MCF 10A (cell line): ENCODE measurements around the gene MTCH2. TPM values are rescaled to one million over a fixed set of nuclear protein-coding genes. Genes with fewer than 3 reads are reported as not detected.

Experiments used
- BruUV-seq: library from RNA; stranded (reverse); fragments of 400-500 nt; replicated peaks from 2 replicates; lab custom pipeline; 2021; lab: Mats Ljungman, UMichigan
- CTCF ChIA-PET: fragments of 300-600 bp; sonication (Branson Sonifier 250); formaldehyde crosslinking; extraction: SDS; loops from one replicate; lab custom pipeline; 2021; ENCODE audit warnings: antibody characterized with exemption, inconsistent platforms; lab: Yijun Ruan, JAX
- POLR2A ChIA-PET: fragments of 300-600, 350-650 bp; sonication (Branson Sonifier 250); formaldehyde crosslinking; extraction: SDS; loops from one replicate; lab custom pipeline; 2020; ENCODE audit warnings: antibody characterized with exemption, inconsistent platforms; lab: Yijun Ruan, JAX
- DNase-seq: peaks from one replicate; pipeline ENCODE4 v3.0.0-alpha.2; 2018; ENCODE audit not compliant: unreplicated experiment
- H3K27ac Mint-ChIP-seq: one replicate; pipeline ENCODE4 v1.8.0; 2022; ENCODE audit warnings: mild to moderate bottlenecking, low read depth, mixed read lengths; ENCODE audit not compliant: unreplicated experiment
- H3K27me3 Mint-ChIP-seq: one replicate; pipeline ENCODE4 v1.8.0; 2022; ENCODE audit warnings: mixed read lengths; ENCODE audit not compliant: insufficient read depth, unreplicated experiment
- H3K36me3 Mint-ChIP-seq: one replicate; pipeline ENCODE4 v1.8.0; 2022; ENCODE audit warnings: mild to moderate bottlenecking, moderate library complexity, mixed read lengths; ENCODE audit not compliant: insufficient read depth, unreplicated experiment
- H3K4me1 Mint-ChIP-seq: one replicate; pipeline ENCODE4 v1.8.0; 2022; ENCODE audit warnings: mixed read lengths; ENCODE audit not compliant: insufficient read depth, unreplicated experiment
- H3K4me3 Mint-ChIP-seq: one replicate; pipeline ENCODE4 v1.8.0; 2022; ENCODE audit warnings: mild to moderate bottlenecking, moderate library complexity, mixed read lengths; ENCODE audit not compliant: unreplicated experiment
- H3K9me3 Mint-ChIP-seq: one replicate; pipeline ENCODE4 v1.8.0; 2022; ENCODE audit warnings: mixed read lengths; ENCODE audit not compliant: unreplicated experiment
- intact Hi-C: fragments of 100-400 bp; cut with micrococcal nuclease; formaldehyde crosslinking; loops from 2 replicates; pipeline ENCODE4 v1.14.1; 2022
- total RNA-seq: library from RNA; stranded (reverse); gene quantifications from 2 replicates; pipeline ENCODE4 v1.2.3, GENCODE V29; 2022
- TF ChIP-seq, protein P1 (sequence below): fragments of 200-600 bp; IDR thresholded peaks from one replicate; pipeline ENCODE4 v1.8.0; 2022; ENCODE audit warnings: antibody characterized with exemption, mild to moderate bottlenecking; ENCODE audit not compliant: unreplicated experiment

The MTCH2 gene
- total RNA-seq, 1 experiment from 2014 or later: 133 TPM

- intact Hi-C loops: no loop called here
- CTCF ChIA-PET: no interaction called here
- POLR2A ChIA-PET: no interaction called here
Observed at GRCh38 chr11:47631473-47631872, 10.9 kb downstream of the MTCH2 start.

GRCh38 chr11:47628026-47628425, 14.3 kb downstream of the MTCH2 start:
- Mint-ChIP-seq H3K36me3 (peaks cover 93% of the 10 kb centered on the region), H3K27ac (no peak overlapping the region), H3K4me3 (no peak overlapping the region), H3K9me3 (no peaks in the 10 kb centered on the region), H3K4me1 (no peaks in the 10 kb centered on the region), H3K27me3 (no peaks in the 10 kb centered on the region)
- POLR2A ChIA-PET: interaction anchor here (0.7 kb wide), 1 partner anchor 220 kb away, joined by 4 read pairs; the partner anchor contains the start of gene NUP160
- intact Hi-C loops: no loop called here
- DNase-seq: no peak
- no TSS peak for BruUV-seq
- TF ChIP-seq, protein P1, sequence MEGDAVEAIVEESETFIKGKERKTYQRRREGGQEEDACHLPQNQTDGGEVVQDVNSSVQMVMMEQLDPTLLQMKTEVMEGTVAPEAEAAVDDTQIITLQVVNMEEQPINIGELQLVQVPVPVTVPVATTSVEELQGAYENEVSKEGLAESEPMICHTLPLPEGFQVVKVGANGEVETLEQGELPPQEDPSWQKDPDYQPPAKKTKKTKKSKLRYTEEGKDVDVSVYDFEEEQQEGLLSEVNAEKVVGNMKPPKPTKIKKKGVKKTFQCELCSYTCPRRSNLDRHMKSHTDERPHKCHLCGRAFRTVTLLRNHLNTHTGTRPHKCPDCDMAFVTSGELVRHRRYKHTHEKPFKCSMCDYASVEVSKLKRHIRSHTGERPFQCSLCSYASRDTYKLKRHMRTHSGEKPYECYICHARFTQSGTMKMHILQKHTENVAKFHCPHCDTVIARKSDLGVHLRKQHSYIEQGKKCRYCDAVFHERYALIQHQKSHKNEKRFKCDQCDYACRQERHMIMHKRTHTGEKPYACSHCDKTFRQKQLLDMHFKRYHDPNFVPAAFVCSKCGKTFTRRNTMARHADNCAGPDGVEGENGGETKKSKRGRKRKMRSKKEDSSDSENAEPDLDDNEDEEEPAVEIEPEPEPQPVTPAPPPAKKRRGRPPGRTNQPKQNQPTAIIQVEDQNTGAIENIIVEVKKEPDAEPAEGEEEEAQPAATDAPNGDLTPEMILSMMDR: no peak
- CTCF ChIA-PET: interaction anchor here (0.8 kb wide), 1 partner anchor 9 kb away, joined by 3 read pairs; no protein-coding TSS in a partner anchor

More at GRCh38 chr11:47631473-47631872, 10.9 kb downstream of the MTCH2 start:
- no peak overlapping the region for H3K27ac Mint-ChIP-seq
- no TSS peak for BruUV-seq
- H3K4me1 Mint-ChIP-seq: no peaks in the 10 kb centered on the region
- no peaks in the 10 kb centered on the region for H3K27me3 Mint-ChIP-seq
- DNase-seq: no peak
- no peak overlapping the region for H3K4me3 Mint-ChIP-seq
- TF ChIP-seq, protein P1: no peak
- peaks cover 90% of the 10 kb centered on the region for H3K36me3 Mint-ChIP-seq
- H3K9me3 Mint-ChIP-seq: no peaks in the 10 kb centered on the region

DNA sequence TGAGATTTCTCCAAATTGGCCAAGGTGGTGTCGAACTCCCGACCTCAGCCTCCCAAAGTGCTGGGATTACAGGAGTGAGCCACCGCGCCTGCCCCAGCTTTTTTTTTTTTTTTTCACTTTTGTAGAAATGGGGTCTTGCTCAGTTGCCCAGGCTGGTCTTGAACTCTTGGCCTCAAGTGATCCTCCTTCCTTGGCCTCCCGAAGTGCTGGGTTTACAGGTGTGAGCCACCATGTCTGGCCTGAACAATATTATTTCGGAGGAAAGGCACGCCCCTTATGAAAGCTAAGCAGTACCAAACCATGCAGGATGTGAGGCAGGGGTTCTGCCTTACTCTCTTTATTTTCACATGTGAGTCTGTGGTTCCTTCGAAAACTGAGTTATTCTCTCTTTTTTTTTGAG, 16.1 kb downstream of the MTCH2 start:
- H3K27me3 Mint-ChIP-seq: no peaks in the 10 kb centered on the region
- TF ChIP-seq, protein P1: no peak
- peaks cover 93% of the 10 kb centered on the region for H3K36me3 Mint-ChIP-seq
- no peak for DNase-seq
- H3K27ac Mint-ChIP-seq: no peak overlapping the region
- CTCF ChIA-PET: interaction anchor here (0.6 to 1.0 kb wide), 3 partner anchors 73 to 363 kb away, joined by 3 read pairs; no protein-coding TSS in a partner anchor
- no peaks in the 10 kb centered on the region for H3K9me3 Mint-ChIP-seq
- intact Hi-C loops: no loop called here
- H3K4me1 Mint-ChIP-seq: no peaks in the 10 kb centered on the region
- H3K4me3 Mint-ChIP-seq: no peak overlapping the region
- POLR2A ChIA-PET: interaction anchor here (1.0 kb wide), 1 partner anchor 16 kb away, joined by 3 read pairs; the partner anchor contains the start of gene MTCH2
- no TSS peak for BruUV-seq

GRCh38 chr11:47620836-47621378, 21.5 kb downstream of the MTCH2 start:
- no peaks in the 10 kb centered on the region for H3K4me1 Mint-ChIP-seq
- H3K36me3 Mint-ChIP-seq: peaks cover 81% of the 10 kb centered on the region
- no peaks in the 10 kb centered on the region for H3K9me3 Mint-ChIP-seq
- BruUV-seq: no TSS peak
- H3K27me3 Mint-ChIP-seq: no peaks in the 10 kb centered on the region
- intact Hi-C loops: no loop called here
- DNase-seq: no peak
- H3K4me3 Mint-ChIP-seq: no peak overlapping the region
- CTCF ChIA-PET: interaction anchor here (0.6 to 1.8 kb wide), 4 partner anchors 15 to 271 kb away, joined by 3 to 7 read pairs (median 4); no protein-coding TSS in a partner anchor
- TF ChIP-seq, protein P1: no peak
- H3K27ac Mint-ChIP-seq: no peak overlapping the region
- POLR2A ChIA-PET: interaction anchor here (0.5 to 1.0 kb wide), 4 partner anchors 23 to 134 kb away, joined by 3 to 4 read pairs (median 3); no protein-coding TSS in a partner anchor
